H9 (cell line): ENCODE measurements around the gene TMC2. TPM values are rescaled to one million over a fixed set of nuclear protein-coding genes. Genes with fewer than 3 reads are reported as not detected.
A peak's percentile ranks its signal among the peaks of the same experiment; 100 is the strongest.

ENCODE experiments used
- DNase-seq: peaks from one replicate; pipeline ENCODE4 v3.0.0-alpha.2; 2017
- H2AFZ ChIP-seq: one replicate; pipeline ENCODE4 v1.6.1; 2013; ENCODE audit warnings: mild to moderate bottlenecking, low read length, control low read depth, moderate library complexity
- H2AK5ac ChIP-seq: 2 replicates; pipeline ENCODE4 v1.6.1; 2013; ENCODE audit warnings: low read length, control low read depth, mixed read lengths; ENCODE audit not compliant: insufficient read length
- H2BK120ac ChIP-seq: one replicate; pipeline ENCODE4 v1.6.1; 2013; ENCODE audit warnings: low read depth, mild to moderate bottlenecking, low read length, control low read depth, inconsistent platforms; ENCODE audit not compliant: poor library complexity, severe bottlenecking
- H2BK12ac ChIP-seq: 2 replicates; pipeline ENCODE4 v1.6.1; 2013; ENCODE audit warnings: low read length, control low read depth, mixed read lengths, low read depth; ENCODE audit not compliant: insufficient read length
- H2BK15ac ChIP-seq: 2 replicates; pipeline ENCODE4 v1.6.1; 2013; ENCODE audit warnings: low read depth, low read length, control low read depth
- H2BK20ac ChIP-seq: one replicate; pipeline ENCODE4 v1.6.1; 2013; ENCODE audit warnings: low read depth, mild to moderate bottlenecking, low read length, control low read depth, inconsistent platforms; ENCODE audit not compliant: poor library complexity, severe bottlenecking
- H2BK5ac ChIP-seq: 2 replicates; pipeline ENCODE4 v1.6.1; 2013; ENCODE audit warnings: low read length, control low read depth, mixed read lengths; ENCODE audit not compliant: insufficient read length
- H3K14ac ChIP-seq: 2 replicates; pipeline ENCODE4 v1.6.1; 2013; ENCODE audit warnings: low read length, control low read depth; ENCODE audit not compliant: insufficient read depth
- H3K18ac ChIP-seq: 2 replicates; pipeline ENCODE4 v1.6.1; 2013; ENCODE audit warnings: low read depth, mild to moderate bottlenecking, mixed read lengths, low read length, control low read depth; ENCODE audit not compliant: insufficient read length
- H3K23ac ChIP-seq: 2 replicates; pipeline ENCODE4 v1.6.1; 2013; ENCODE audit warnings: low read length, control low read depth, mixed read lengths, low read depth; ENCODE audit not compliant: insufficient read length
- H3K23me2 ChIP-seq: 2 replicates; pipeline ENCODE4 v1.6.1; 2013; ENCODE audit warnings: low read depth, mild to moderate bottlenecking, mixed read lengths, low read length, control low read depth; ENCODE audit not compliant: insufficient read length, poor library complexity, severe bottlenecking
- H3K27ac ChIP-seq: 2 replicates; pipeline ENCODE4 v1.5.1; 2013; ENCODE audit warnings: low read length, control low read depth, mixed read lengths, low read depth; ENCODE audit not compliant: insufficient read length
- H3K27me3 ChIP-seq: 2 replicates; pipeline ENCODE4 v1.6.1; 2013; ENCODE audit warnings: low read length, control low read depth, inconsistent platforms; ENCODE audit not compliant: insufficient read depth
- H3K4ac ChIP-seq: 2 replicates; pipeline ENCODE4 v1.6.1; 2013; ENCODE audit warnings: low read depth, mild to moderate bottlenecking, control low read depth, inconsistent platforms, low read length, moderate library complexity
- H3K4me1 ChIP-seq: 2 replicates; pipeline ENCODE4 v1.6.1; 2013; ENCODE audit warnings: low read length, control low read depth, inconsistent platforms; ENCODE audit not compliant: insufficient read depth
- H3K4me2 ChIP-seq: 2 replicates; pipeline ENCODE4 v1.6.1; 2013; ENCODE audit warnings: low read length, control low read depth, mixed read lengths; ENCODE audit not compliant: insufficient read length, insufficient read depth
- H3K56ac ChIP-seq: 2 replicates; pipeline ENCODE4 v1.6.1; 2013; ENCODE audit warnings: low read depth, mild to moderate bottlenecking, mixed read lengths, low read length, control low read depth; ENCODE audit not compliant: insufficient read length
- H3K79me1 ChIP-seq: 2 replicates; pipeline ENCODE4 v1.6.1; 2013; ENCODE audit warnings: low read depth, mild to moderate bottlenecking, moderate library complexity, low read length, control low read depth, inconsistent platforms; ENCODE audit not compliant: insufficient read depth, poor library complexity, severe bottlenecking
- H3K79me2 ChIP-seq: 2 replicates; pipeline ENCODE4 v1.6.1; 2013; ENCODE audit warnings: low read length, control low read depth, inconsistent platforms; ENCODE audit not compliant: insufficient read depth
- H3K9ac ChIP-seq: 2 replicates; pipeline ENCODE4 v1.6.1; 2013; ENCODE audit warnings: low read length, control low read depth, mixed read lengths; ENCODE audit not compliant: insufficient read length; ENCODE audit errors: extremely low read depth
- H3K9me3 ChIP-seq: one replicate; pipeline ENCODE4 v1.6.1; 2013; ENCODE audit warnings: low read depth, low read length, inconsistent platforms; ENCODE audit not compliant: control insufficient read depth
- H3T11ph ChIP-seq: one replicate; pipeline ENCODE4 v1.6.1; 2013; ENCODE audit warnings: mild to moderate bottlenecking, low read length, control low read depth, inconsistent platforms
- H4K20me1 ChIP-seq: one replicate; pipeline ENCODE4 v1.6.1; 2013; ENCODE audit not compliant: control insufficient read depth, insufficient read length, insufficient read depth
- H4K5ac ChIP-seq: 2 replicates; pipeline ENCODE4 v1.6.1; 2013; ENCODE audit warnings: low read depth, mild to moderate bottlenecking, mixed read lengths, low read length, control low read depth; ENCODE audit not compliant: insufficient read length
- H4K8ac ChIP-seq: replicated peaks from 2 replicates; pipeline ENCODE4 v1.6.1; 2013; ENCODE audit warnings: low read length, control low read depth, mixed read lengths, low read depth; ENCODE audit not compliant: insufficient read length
- H4K91ac ChIP-seq: 2 replicates; pipeline ENCODE4 v1.6.1; 2013; ENCODE audit warnings: low read depth, mild to moderate bottlenecking, moderate library complexity, mixed read lengths, low read length, control low read depth; ENCODE audit not compliant: insufficient read length
- H3K27ac Mint-ChIP-seq, 3 experiments: 2 replicates in 2 of 3; 3 replicates in 1 of 3; pipeline ENCODE4 v1.8.0; 2020 to 2021; ENCODE audit warnings: mixed read lengths in 3 of 3, mild to moderate bottlenecking in 1 of 3, moderate library complexity in 1 of 3
- H3K27me3 Mint-ChIP-seq: 2 replicates; pipeline ENCODE4 v1.8.0; 2021; ENCODE audit warnings: low read depth, mild to moderate bottlenecking, moderate library complexity, mixed read lengths
- H3K36me3 Mint-ChIP-seq, 3 experiments: 2 replicates in 2 of 3; 3 replicates in 1 of 3; pipeline ENCODE4 v1.8.0; 2020 to 2021; ENCODE audit warnings: low read depth in 3 of 3, mixed read lengths in 3 of 3; ENCODE audit not compliant: insufficient read depth in 1 of 3
- H3K4me1 Mint-ChIP-seq, 2 experiments: 2 replicates each; pipeline ENCODE4 v1.8.0; 2020; ENCODE audit warnings: mixed read lengths in 2 of 2
- H3K4me3 Mint-ChIP-seq, 2 experiments: 2 replicates in 1 of 2; 3 replicates in 1 of 2; pipeline ENCODE4 v1.8.0; 2020 to 2021; ENCODE audit warnings: mild to moderate bottlenecking in 2 of 2, mixed read lengths in 2 of 2, moderate library complexity in 1 of 2
- H3K9me3 Mint-ChIP-seq, 2 experiments: 2 replicates in 1 of 2; 3 replicates in 1 of 2; pipeline ENCODE4 v1.8.0; 2020; ENCODE audit warnings: mild to moderate bottlenecking in 2 of 2, mixed read lengths in 2 of 2, moderate library complexity in 1 of 2
- CTCF ChIP-seq: fragments of 200-600 bp; sonication (generic); conservative IDR thresholded peaks from 3 replicates; pipeline ENCODE4 v1.8.0; 2021; ENCODE audit warnings: antibody characterized with exemption, mild to moderate bottlenecking
- WGBS: extraction: QIAGEN DNeasy Blood & Tissue Kit; methylation state at CpG from one replicate; pipeline ENCODE4 v1.1.7; 2013; ENCODE audit warnings: missing lambda C conversion rate, low lambda C conversion rate, mixed read lengths; ENCODE audit not compliant: insufficient read length; ENCODE audit errors: extremely low coverage; 5-methylcytosine and 5-hydroxymethylcytosine counted together
- total RNA-seq: library from RNA; stranded (reverse); gene quantifications from 2 replicates; pipeline ENCODE4 v1.2.1, GENCODE V29; 2021

TMC2 gene
- total RNA-seq, 1 experiment from 2014 or later = not detected

DNA sequence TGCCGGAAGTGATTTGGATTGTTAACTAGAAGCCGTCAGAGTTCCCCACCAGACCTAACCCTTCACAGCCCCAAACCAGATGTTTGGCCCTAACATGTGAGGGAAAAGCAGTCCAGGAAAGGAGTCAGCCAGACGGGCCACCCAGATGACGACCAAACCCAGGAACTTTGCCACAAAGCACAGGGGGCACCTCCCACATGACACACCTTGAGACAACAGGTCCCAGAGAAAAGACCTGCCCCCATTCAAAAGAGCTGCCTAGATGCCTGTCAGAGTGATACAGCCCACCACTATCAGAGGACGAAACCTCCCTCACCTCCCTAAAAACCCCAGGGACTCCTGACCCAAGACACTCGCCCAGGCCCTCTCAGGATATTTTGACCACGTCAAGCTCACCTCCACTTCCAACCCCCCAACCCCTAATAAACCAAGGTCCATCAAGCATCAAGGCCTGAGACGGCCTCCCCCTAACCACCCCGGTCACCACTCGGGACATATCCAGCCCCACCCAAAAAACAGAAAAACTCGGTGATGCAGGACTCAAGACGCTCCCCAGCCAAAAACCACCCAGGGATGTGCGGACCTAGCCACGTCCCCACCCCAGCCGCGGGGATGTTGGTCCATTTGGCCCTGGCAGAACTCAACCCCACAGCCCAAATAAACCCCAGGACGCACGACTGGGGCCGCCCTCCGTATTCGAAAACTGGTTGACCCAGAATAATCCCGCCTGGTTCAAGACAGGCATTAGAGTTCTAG, 28.3 kb upstream of the TMC2 start:
- Histone ChIP-seq H2BK15ac (no peak overlapping the region), H2BK120ac (no peak overlapping the region), H4K20me1 (no peaks in the 10 kb centered on the region), H3K4me1 (no peaks in the 10 kb centered on the region), H3T11ph (no peak overlapping the region), H2BK12ac (no peak overlapping the region), H3K27ac (no peak overlapping the region), H3K9ac (no peak overlapping the region), H2AFZ (no peak overlapping the region), H4K5ac (no peak overlapping the region), H3K14ac (no peak overlapping the region; the same call in 1 of the 2 replicates), H2AK5ac (no peak overlapping the region), H3K4ac (no peak overlapping the region), H2BK5ac (no peak overlapping the region), H3K27me3 (peaks cover 37% of the 10 kb centered on the region), H3K9me3 (no peaks in the 10 kb centered on the region), H4K91ac (no peak overlapping the region), H3K23ac (no peak overlapping the region), H3K79me1 (no peaks in the 10 kb centered on the region), H3K4me2 (peak overlapping the region; percentile 78), H2BK20ac (no peak overlapping the region), H3K23me2 (peaks cover 12% of the 10 kb centered on the region), H4K8ac (no peak overlapping the region), H3K79me2 (no peaks in the 10 kb centered on the region), H3K56ac (no peak overlapping the region), H3K18ac (no peak overlapping the region)
- H3K4me1 Mint-ChIP-seq = peaks cover 11 to 13% of the 10 kb centered on the region in 2 experiments
- peaks cover 0 to 7% of the 10 kb centered on the region in 2 experiments; a peak in 1 of 5 replicates for H3K9me3 Mint-ChIP-seq
- TF ChIP-seq CTCF = no peak
- H3K27me3 Mint-ChIP-seq = peaks cover 60% of the 10 kb centered on the region
- WGBS = no CpG with 5 or more reads among the region's 22 CpGs
- peak overlapping the region; percentile 95 to 99 for H3K4me3 Mint-ChIP-seq
- no peak for DNase-seq
- no peak overlapping the region for H3K27ac Mint-ChIP-seq
- H3K36me3 Mint-ChIP-seq = no peaks in the 10 kb centered on the region
